Uterus (tissue), 4 donors: ENCODE results near the gene SIM1. TPM values are rescaled to one million over a fixed set of nuclear protein-coding genes. Genes with fewer than 3 reads are reported as not detected.

Source experiments
- DNase-seq, 2 donors: peaks; one replicate each; pipeline ENCODE4 v3.0.0-alpha.2; 2019 to 2020
- H3K27ac ChIP-seq, 2 donors: fragments of 200-600 bp; sonication (generic); 1 replicate in 1 of 2; 2 replicates in 1 of 2; pipeline ENCODE4 v1.5.1; 2016 to 2018
- H3K27me3 ChIP-seq, 2 donors: fragments of 200-600 bp; sonication (generic); one replicate each; pipeline ENCODE4 v1.5.1; 2018 to 2019; ENCODE audit warnings: control low read depth in 1 of 2
- H3K36me3 ChIP-seq, 2 donors: fragments of 200-600 bp; sonication (generic); one replicate each; pipeline ENCODE4 v1.5.1; 2019; ENCODE audit warnings: control low read depth in 1 of 2
- H3K4me1 ChIP-seq, 2 donors: fragments of 200-600 bp; sonication (generic); one replicate each; pipeline ENCODE4 v1.5.1; 2018 to 2019; ENCODE audit warnings: control low read depth in 1 of 2
- H3K4me3 ChIP-seq, 2 donors: fragments of 200-600 bp; sonication (generic); 1 replicate in 1 of 2; 2 replicates in 1 of 2; pipeline ENCODE4 v1.5.1; 2018 to 2019; ENCODE audit warnings: mild to moderate bottlenecking in 1 of 2
- H3K9me3 ChIP-seq, 2 donors: fragments of 200-600 bp; sonication (generic); one replicate each; pipeline ENCODE4 v1.5.1; 2019; ENCODE audit warnings: control low read depth in 1 of 2
- POLR2A ChIP-seq, 2 donors: fragments of 450-650 bp; IDR thresholded peaks; one replicate each; pipeline ENCODE4 v1.6.1; 2016; ENCODE audit warnings: antibody characterized with exemption in 2 of 2, mild to moderate bottlenecking in 1 of 2, moderate library complexity in 1 of 2
- intact Hi-C: fragments of 100-400 bp; cut with DNase I; formaldehyde crosslinking; loops from one replicate; pipeline ENCODE4 v1.15.1; 2023; ENCODE audit warnings: low total_unique reads
- total RNA-seq, 4 donors: library from RNA; depleted of rRNA in 3 of 4; stranded (reverse); fragments of >200 nt in 3 of 4; gene quantifications; one replicate each; pipeline versions ENCODE4 v1.1.0 to v1.2.4, GENCODE V29; 2014 to 2023
- TF ChIP-seq, protein P1 (sequence below), 4 experiments: fragments of 200-600 bp in 2 of 4; fragments of 450-650 bp in 2 of 4; sonication (generic) in 2 of 4; IDR thresholded peaks; one replicate each; pipeline ENCODE4 v1.5.1; 2016 to 2019; ENCODE audit warnings: antibody characterized with exemption in 4 of 4, mild to moderate bottlenecking in 2 of 4, moderate library complexity in 1 of 4
- donor health status: DM: yes; HTN: yes; CAD: no.

SIM1 gene
- total RNA-seq, 4 donors from 2014 or later, result under 0.01 TPM; not detected in 3

DNA sequence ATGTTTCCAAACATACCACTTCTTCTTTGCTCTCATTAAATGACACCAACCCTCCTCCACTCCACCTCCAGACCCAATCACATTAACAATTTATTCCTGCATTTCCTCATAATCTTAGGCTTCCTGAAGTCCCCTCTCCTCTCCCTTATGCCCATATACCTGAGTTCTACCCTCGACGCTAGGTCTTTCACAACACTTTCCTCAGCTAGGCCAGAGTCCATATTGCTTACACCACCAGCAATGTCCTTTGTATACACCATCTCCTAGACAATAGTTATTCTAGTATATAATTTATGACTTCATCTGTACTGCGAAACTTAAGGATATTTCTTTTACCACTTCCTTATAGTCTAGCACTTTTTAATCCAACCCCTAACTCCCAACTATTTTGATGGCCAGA, 47.7 kb downstream of the SIM1 start:
- DNase-seq, result no peak
- H3K4me1 ChIP-seq, result no peaks in the 10 kb centered on the region
- TF ChIP-seq POLR2A (IDR thresholded peaks at IDR 0.05), result no peak
- TF ChIP-seq, protein P1, sequence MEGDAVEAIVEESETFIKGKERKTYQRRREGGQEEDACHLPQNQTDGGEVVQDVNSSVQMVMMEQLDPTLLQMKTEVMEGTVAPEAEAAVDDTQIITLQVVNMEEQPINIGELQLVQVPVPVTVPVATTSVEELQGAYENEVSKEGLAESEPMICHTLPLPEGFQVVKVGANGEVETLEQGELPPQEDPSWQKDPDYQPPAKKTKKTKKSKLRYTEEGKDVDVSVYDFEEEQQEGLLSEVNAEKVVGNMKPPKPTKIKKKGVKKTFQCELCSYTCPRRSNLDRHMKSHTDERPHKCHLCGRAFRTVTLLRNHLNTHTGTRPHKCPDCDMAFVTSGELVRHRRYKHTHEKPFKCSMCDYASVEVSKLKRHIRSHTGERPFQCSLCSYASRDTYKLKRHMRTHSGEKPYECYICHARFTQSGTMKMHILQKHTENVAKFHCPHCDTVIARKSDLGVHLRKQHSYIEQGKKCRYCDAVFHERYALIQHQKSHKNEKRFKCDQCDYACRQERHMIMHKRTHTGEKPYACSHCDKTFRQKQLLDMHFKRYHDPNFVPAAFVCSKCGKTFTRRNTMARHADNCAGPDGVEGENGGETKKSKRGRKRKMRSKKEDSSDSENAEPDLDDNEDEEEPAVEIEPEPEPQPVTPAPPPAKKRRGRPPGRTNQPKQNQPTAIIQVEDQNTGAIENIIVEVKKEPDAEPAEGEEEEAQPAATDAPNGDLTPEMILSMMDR (IDR thresholded peaks at IDR 0.05), result no peak
- no peaks in the 10 kb centered on the region for H3K27me3 ChIP-seq
- no peak overlapping the region for H3K4me3 ChIP-seq
- intact Hi-C loops, result no loop called here
- no peaks in the 10 kb centered on the region for H3K9me3 ChIP-seq
- H3K27ac ChIP-seq, result no peak overlapping the region
- no peaks in the 10 kb centered on the region for H3K36me3 ChIP-seq

DNA sequence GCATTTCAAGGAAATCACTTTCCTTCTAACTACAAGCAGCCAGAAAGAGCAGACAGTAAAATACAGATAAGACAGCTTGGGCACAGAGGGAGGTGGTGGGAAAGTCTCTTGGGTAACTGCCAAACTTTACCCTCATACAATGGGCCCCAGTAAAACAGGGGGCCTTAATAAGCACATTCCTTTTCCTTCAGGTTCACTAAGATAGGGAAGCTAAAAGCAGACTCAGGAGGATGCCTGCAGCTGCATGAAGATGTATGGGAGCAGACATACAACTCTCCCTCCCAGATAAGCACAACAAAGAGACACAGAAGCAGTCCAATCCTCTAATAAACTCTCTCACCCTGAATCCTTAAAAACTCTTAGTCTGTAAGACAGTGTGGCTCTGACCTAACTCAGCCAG, 49.0 kb downstream of the SIM1 start:
- Histone ChIP-seq H3K27me3 (no peaks in the 10 kb centered on the region), H3K27ac (no peak overlapping the region), H3K4me1 (no peaks in the 10 kb centered on the region), H3K36me3 (no peaks in the 10 kb centered on the region), H3K4me3 (no peak overlapping the region), H3K9me3 (no peaks in the 10 kb centered on the region)
- no peak for DNase-seq
- intact Hi-C loops, result no loop called here
- no peak for TF ChIP-seq POLR2A (IDR thresholded peaks at IDR 0.05)
- TF ChIP-seq, protein P1 (IDR thresholded peaks at IDR 0.05), result no peak

DNA sequence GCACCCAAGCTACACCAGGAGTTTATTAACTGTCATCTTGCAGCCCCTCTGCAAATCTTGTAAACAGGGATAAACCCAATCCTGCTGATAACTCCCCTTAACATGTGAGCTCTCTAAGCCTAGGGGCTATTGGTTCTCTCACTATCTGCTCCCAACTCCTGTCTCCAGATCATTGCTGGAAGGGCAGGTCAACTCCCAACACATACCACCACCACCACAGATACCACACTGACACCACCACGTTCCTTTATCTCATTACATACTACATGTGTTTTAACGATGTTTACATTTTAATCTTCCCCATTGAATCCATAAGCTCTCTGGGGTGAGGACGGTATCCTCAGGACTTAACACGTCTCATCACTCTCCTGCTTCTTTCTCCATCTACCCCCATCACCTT, 51.8 kb downstream of the SIM1 start:
- no peak overlapping the region for H3K27ac ChIP-seq
- H3K4me3 ChIP-seq, result no peak overlapping the region
- H3K36me3 ChIP-seq, result no peaks in the 10 kb centered on the region
- DNase-seq, result no peak
- intact Hi-C loops, result no loop called here
- no peaks in the 10 kb centered on the region for H3K4me1 ChIP-seq
- no peaks in the 10 kb centered on the region for H3K27me3 ChIP-seq
- no peak for TF ChIP-seq POLR2A (IDR thresholded peaks at IDR 0.05)
- TF ChIP-seq, protein P1 (IDR thresholded peaks at IDR 0.05), result no peak
- H3K9me3 ChIP-seq, result no peaks in the 10 kb centered on the region

DNA sequence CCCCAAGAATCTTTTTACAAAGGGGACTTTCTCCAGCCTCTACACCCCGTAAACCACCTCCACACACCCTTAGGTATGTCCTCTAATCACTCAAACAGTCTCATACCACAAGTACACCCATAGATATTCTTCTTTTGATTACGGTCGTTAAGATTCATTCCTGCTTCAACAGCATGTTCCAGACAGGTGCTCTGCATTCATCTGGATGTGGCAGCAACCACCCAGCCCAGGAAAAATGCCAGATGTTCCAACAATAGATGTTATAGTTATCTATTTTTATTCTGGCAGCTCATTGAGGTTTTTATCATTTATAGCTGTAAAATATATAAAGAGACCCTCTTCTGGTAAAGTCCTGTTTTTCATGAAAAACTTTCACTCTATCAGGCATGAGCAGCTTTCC, 60.7 kb downstream of the SIM1 start:
- Histone ChIP-seq H3K27ac (no peak overlapping the region), H3K9me3 (no peaks in the 10 kb centered on the region), H3K4me3 (no peak overlapping the region), H3K36me3 (no peaks in the 10 kb centered on the region), H3K4me1 (no peaks in the 10 kb centered on the region), H3K27me3 (no peaks in the 10 kb centered on the region)
- TF ChIP-seq, protein P1 (IDR thresholded peaks at IDR 0.05), result no peak
- TF ChIP-seq POLR2A (IDR thresholded peaks at IDR 0.05), result no peak
- intact Hi-C loops, result no loop called here
- no peak for DNase-seq

DNA sequence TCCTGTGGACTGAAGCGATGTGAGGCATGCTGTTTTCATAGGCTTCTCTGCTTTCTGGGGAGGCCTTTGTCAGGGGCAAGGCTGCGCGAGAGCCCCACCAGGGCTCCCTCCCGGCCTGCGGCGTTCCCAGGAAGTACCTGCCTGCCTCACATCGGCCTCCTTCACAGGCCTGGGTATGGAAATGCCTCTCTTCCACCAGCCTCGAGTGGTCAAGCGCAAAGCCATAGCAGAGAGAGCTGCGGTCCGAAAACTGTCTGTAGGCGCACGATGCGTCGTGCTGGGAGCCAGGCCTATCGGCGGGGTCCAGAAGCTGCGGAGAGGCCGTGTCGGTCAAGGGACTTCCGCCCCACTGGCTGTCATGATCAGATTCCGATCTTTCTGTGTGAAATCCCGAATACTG, 71.2 kb downstream of the SIM1 start:
- intact Hi-C loops, result no loop called here
- no peaks in the 10 kb centered on the region for H3K9me3 ChIP-seq
- no peak overlapping the region for H3K27ac ChIP-seq
- H3K4me3 ChIP-seq, result no peak overlapping the region
- H3K36me3 ChIP-seq, result no peaks in the 10 kb centered on the region
- H3K27me3 ChIP-seq, result no peaks in the 10 kb centered on the region
- H3K4me1 ChIP-seq, result no peaks in the 10 kb centered on the region
- no peak for DNase-seq
- TF ChIP-seq, protein P1 (IDR thresholded peaks at IDR 0.05), result no peak
- TF ChIP-seq POLR2A (IDR thresholded peaks at IDR 0.05), result no peak
